ENCODE data around the gene UBE2D2.

GRCh38 chr5:139575751-139576150, 14.6 kb downstream of the UBE2D2 start:
- TF ChIP-seq EZH2 (IDR thresholded peaks at IDR 0.05; ENCODE audit: borderline replicate concordance, insufficient read depth, low read depth, low read length, poor library complexity, severe bottlenecking) = no peak
- TF ChIP-seq CTCF (IDR thresholded peaks at IDR 0.05) = no peak

Measured in B cell (primary cell).